ENCODE measurements around the gene APOC1. TPM values are rescaled to one million over a fixed set of nuclear protein-coding genes. Genes with fewer than 3 reads are reported as not detected.

APOC1 gene
- total RNA-seq, 1 donor from 2014 or later: 11.4 TPM

DNA sequence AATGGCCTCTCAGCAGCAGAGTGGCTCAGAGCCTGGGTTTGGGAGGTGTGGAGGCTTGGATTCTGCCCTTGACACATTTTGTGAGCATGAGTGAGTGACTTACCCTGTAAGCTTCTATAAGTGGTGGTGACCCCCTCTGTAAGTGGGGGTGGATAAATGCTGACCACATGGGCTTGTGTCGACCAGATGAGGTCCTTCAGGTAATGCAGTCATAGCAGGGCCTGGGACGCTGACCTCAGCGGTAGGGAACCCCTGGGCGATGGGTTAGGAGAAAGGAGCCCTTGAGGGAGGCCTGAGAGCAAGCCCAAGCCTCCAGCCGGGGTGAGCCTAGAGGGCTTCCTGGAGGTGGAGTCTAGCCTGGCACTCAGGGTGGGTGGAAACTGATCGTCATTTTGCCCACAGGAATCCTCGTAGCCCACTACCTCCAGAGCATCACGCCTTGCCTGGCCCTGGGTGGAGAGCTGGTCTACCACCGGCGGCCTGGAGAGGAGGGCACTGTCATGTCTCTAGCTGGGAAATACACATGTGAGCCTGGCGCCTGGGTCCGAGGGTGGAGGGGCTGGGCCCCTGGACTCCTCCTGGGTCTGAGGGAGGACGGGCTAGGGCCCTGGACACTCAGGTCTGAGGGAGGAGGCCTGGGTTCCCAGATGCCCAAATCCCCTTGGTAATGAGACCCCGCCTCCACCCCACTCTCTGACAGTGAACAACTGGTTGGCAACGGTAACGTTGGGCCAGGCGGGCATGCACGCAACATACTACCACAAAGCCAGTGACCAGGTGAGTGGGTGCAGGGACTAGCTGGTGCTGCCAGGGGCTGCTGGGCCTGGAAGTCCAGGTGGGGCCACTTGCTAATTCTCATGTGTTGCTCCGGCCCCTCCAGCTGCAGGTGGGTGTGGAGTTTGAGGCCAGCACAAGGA lies 13.8 kb upstream of the APOC1 start:
- DNase-seq (ENCODE audit: low read depth): no peak
- H3K4me3 ChIP-seq (ENCODE audit: low read depth, low read length): no peak overlapping the region
- TF ChIP-seq, protein P1, sequence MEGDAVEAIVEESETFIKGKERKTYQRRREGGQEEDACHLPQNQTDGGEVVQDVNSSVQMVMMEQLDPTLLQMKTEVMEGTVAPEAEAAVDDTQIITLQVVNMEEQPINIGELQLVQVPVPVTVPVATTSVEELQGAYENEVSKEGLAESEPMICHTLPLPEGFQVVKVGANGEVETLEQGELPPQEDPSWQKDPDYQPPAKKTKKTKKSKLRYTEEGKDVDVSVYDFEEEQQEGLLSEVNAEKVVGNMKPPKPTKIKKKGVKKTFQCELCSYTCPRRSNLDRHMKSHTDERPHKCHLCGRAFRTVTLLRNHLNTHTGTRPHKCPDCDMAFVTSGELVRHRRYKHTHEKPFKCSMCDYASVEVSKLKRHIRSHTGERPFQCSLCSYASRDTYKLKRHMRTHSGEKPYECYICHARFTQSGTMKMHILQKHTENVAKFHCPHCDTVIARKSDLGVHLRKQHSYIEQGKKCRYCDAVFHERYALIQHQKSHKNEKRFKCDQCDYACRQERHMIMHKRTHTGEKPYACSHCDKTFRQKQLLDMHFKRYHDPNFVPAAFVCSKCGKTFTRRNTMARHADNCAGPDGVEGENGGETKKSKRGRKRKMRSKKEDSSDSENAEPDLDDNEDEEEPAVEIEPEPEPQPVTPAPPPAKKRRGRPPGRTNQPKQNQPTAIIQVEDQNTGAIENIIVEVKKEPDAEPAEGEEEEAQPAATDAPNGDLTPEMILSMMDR (conservative IDR thresholded peaks at IDR 0.05; ENCODE audit: low read depth, low read length): no peak

- H3K4me3 ChIP-seq (ENCODE audit: low read depth, low read length): no peak overlapping the region
- no peak for DNase-seq (ENCODE audit: low read depth)
- TF ChIP-seq, protein P1 (conservative IDR thresholded peaks at IDR 0.05; ENCODE audit: low read depth, low read length): no peak
These were observed 11.2 kb upstream of the APOC1 start for GRCh38 chr19:44903216-44903601.

DNA sequence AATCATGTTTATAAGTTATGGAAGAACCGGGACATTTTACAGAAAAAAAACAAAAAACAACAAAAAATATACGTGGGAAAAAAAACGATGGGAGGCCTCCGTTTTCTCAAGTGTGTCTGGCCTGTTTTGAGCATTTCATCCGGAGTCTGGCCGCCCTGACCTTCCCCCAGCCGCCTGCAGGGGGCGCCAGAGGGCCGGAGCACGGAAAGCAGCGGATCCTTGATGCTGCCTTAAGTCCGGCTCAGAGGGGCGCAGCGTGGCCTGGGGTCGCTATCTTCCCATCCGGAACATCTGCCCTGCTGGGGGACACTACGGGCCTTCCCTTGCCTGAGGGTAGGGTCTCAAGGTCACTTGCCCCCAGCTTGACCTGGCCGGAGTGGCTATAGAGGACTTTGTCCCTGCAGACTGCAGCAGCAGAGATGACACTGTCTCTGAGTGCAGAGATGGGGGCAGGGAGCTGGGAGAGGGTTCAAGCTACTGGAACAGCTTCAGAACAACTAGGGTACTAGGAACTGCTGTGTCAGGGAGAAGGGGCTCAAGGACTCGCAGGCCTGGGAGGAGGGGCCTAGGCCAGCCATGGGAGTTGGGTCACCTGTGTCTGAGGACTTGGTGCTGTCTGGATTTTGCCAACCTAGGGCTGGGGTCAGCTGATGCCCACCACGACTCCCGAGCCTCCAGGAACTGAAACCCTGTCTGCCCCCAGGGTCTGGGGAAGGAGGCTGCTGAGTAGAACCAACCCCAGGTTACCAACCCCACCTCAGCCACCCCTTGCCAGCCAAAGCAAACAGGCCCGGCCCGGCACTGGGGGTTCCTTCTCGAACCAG lies 10.6 kb upstream of the APOC1 start:
- no peak for DNase-seq (ENCODE audit: low read depth)
- TF ChIP-seq, protein P1 (conservative IDR thresholded peaks at IDR 0.05; ENCODE audit: low read depth, low read length): peak; percentile 93
- H3K4me3 ChIP-seq (ENCODE audit: low read depth, low read length): no peak overlapping the region

- no peak overlapping the region for H3K4me3 ChIP-seq (ENCODE audit: low read depth, low read length)
- TF ChIP-seq, protein P1 (conservative IDR thresholded peaks at IDR 0.05; ENCODE audit: low read depth, low read length): peak; percentile 45
- DNase-seq (ENCODE audit: low read depth): no peak
These were observed 9.9 kb upstream of the APOC1 start for GRCh38 chr19:44904426-44904994.

DNA sequence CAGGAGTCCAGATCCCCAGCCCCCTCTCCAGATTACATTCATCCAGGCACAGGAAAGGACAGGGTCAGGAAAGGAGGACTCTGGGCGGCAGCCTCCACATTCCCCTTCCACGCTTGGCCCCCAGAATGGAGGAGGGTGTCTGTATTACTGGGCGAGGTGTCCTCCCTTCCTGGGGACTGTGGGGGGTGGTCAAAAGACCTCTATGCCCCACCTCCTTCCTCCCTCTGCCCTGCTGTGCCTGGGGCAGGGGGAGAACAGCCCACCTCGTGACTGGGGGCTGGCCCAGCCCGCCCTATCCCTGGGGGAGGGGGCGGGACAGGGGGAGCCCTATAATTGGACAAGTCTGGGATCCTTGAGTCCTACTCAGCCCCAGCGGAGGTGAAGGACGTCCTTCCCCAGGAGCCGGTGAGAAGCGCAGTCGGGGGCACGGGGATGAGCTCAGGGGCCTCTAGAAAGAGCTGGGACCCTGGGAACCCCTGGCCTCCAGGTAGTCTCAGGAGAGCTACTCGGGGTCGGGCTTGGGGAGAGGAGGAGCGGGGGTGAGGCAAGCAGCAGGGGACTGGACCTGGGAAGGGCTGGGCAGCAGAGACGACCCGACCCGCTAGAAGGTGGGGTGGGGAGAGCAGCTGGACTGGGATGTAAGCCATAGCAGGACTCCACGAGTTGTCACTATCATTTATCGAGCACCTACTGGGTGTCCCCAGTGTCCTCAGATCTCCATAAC lies 8.8 kb upstream of the APOC1 start, which contains the start of gene APOE:
Gene APOE (plus strand): TSS at position 360 of the 724 bp plus-strand sequence. CDS start 829 bp downstream, outside the sequence.
- no peak for DNase-seq (ENCODE audit: low read depth)
- H3K4me3 ChIP-seq (ENCODE audit: low read depth, low read length): peak within 1 kb of the TSS; percentile 60
- TF ChIP-seq, protein P1 (conservative IDR thresholded peaks at IDR 0.05; ENCODE audit: low read depth, low read length): no peak

- DNase-seq (ENCODE audit: low read depth): no peak
- TF ChIP-seq, protein P1 (conservative IDR thresholded peaks at IDR 0.05; ENCODE audit: low read depth, low read length): no peak
- no peak overlapping the region for H3K4me3 ChIP-seq (ENCODE audit: low read depth, low read length)
These were observed 6.8 kb upstream of the APOC1 start for GRCh38 chr19:44907613-44908012.

All from epithelial cell of proximal tubule (primary cell).